SK-N-MC (cell line): Measurements from ENCODE around the gene UBXN4.
A peak's percentile ranks its signal among the peaks of the same experiment; 100 is the strongest.

Experiments
- DNase-seq: peaks from one replicate; pipeline ENCODE4 v3.0.0-alpha.2; 2011; ENCODE audit warnings: low read depth, low spot score
- H3K27ac ChIP-seq: fragments of 200-600 bp; sonication (generic); 2 replicates; pipeline ENCODE4 v1.5.1; 2016; ENCODE audit warnings: mixed run types
- H3K36me3 ChIP-seq: fragments of 200-600 bp; sonication (generic); 2 replicates; pipeline ENCODE4 v1.6.1; 2017; ENCODE audit warnings: antibody characterized with exemption, low read length, mixed read lengths; ENCODE audit not compliant: insufficient read depth
- H3K4me3 ChIP-seq: fragments of 200-600 bp; sonication (generic); 2 replicates; pipeline ENCODE4 v1.5.1; 2016
- H3K9ac ChIP-seq: fragments of 200-600 bp; sonication (generic); 2 replicates; pipeline ENCODE4 v1.8.0; 2017; ENCODE audit warnings: mixed run types, mixed read lengths; ENCODE audit not compliant: insufficient read length
- H3K9me3 ChIP-seq: fragments of 200-600 bp; sonication (generic); 2 replicates; pipeline ENCODE4 v1.6.1; 2017; ENCODE audit warnings: low read depth, mild to moderate bottlenecking, antibody characterized with exemption, low read length, moderate library complexity, mixed read lengths
- EZH2 ChIP-seq: fragments of 200-600 bp; sonication (generic); IDR thresholded peaks from one replicate; pipeline ENCODE4 v1.6.1; 2017; ENCODE audit warnings: antibody characterized with exemption
- FOXP2 ChIP-seq: optimal IDR thresholded peaks from 2 replicates; pipeline ENCODE3; 2011; ENCODE audit warnings: mild to moderate bottlenecking, moderate library complexity; ENCODE audit not compliant: insufficient read depth; ENCODE audit errors: extremely low read length, control extremely low read depth
- POLR2AphosphoS5 ChIP-seq: IDR thresholded peaks from 2 replicates; pipeline ENCODE4 v1.6.1; 2012; ENCODE audit warnings: mild to moderate bottlenecking, low read depth, low read length, borderline replicate concordance

UBXN4 gene

DNA sequence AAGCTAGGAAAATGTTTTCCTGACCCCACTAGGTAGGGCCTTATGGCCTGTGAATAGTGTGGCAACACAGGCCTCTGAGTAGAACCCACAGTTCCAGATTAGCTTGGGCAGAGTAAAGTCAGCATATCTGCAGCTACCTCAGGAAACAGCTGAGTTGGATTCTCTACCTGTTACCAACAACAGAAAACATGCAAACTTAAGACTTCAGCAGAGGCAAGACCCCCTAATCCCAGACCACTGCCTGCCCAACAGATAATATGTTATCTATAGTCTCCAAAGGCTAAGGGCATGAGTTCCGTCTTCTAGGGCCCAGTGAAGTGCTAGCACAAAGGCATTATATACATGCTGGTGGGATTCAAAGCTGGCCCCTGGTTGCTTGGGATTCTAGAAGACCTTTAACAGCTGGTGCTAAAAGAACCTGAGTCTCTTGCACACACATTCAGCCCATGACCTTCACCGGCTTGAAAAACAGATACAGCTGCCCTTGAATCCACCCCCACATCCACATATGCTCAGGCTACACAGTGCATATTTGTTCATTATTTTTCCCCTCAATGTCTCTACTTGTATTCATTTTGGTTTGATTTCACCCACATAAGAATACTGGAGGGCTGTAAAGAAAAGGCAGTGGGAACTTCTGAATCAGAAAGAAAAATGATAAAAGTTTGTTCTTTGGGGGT, 13.5 kb upstream of the UBXN4 start:
- TF ChIP-seq EZH2 (no peak), FOXP2 (no peak), POLR2AphosphoS5 (no peak)
- Histone ChIP-seq H3K4me3 (no peak overlapping the region), H3K36me3 (peaks cover 20% of the 10 kb centered on the region), H3K27ac (no peak overlapping the region), H3K9ac (no peak overlapping the region), H3K9me3 (no peaks in the 10 kb centered on the region)
- no peak for DNase-seq

DNA sequence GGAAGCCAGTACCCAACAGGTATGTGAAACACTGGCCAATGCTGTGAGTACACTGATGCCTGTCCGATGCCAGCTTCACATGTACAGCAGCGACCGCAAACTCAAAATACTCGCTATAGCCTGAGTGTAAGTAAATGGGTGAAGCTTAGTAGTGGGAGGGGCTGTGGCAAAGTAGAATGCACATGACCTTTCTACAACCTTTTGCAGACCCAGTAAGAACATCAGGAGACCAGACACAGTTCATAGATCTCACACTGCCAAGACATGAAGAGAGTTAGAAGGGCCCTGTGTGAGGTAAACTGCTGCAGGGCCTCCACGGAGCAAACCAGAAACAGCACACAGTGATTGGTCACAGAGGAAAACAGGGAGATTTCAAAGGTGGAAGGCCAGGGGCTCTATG, 9.1 kb upstream of the UBXN4 start:
- DNase-seq: no peak
- H3K27ac ChIP-seq: no peak overlapping the region

GRCh38 chr2:135733045-135733444, 8.6 kb upstream of the UBXN4 start:
- Histone ChIP-seq H3K36me3 (no peaks in the 10 kb centered on the region), H3K9me3 (no peaks in the 10 kb centered on the region), H3K4me3 (no peak overlapping the region), H3K27ac (no peak overlapping the region), H3K9ac (no peak overlapping the region)
- no peak for DNase-seq
- no peak for TF ChIP-seq POLR2AphosphoS5
- TF ChIP-seq FOXP2: no peak

More for the DNA sequence above, 9.1 kb upstream of the UBXN4 start:
- no peak overlapping the region for H3K4me3 ChIP-seq
- no peaks in the 10 kb centered on the region for H3K36me3 ChIP-seq
- TF ChIP-seq POLR2AphosphoS5 (no peak), FOXP2 (no peak)
- no peaks in the 10 kb centered on the region for H3K9me3 ChIP-seq
- no peak overlapping the region for H3K9ac ChIP-seq

GRCh38 chr2:135736546-135736945, 5.1 kb upstream of the UBXN4 start:
- H3K9ac ChIP-seq: no peak overlapping the region
- H3K36me3 ChIP-seq: no peaks in the 10 kb centered on the region
- no peak overlapping the region for H3K4me3 ChIP-seq
- no peak for DNase-seq
- no peaks in the 10 kb centered on the region for H3K9me3 ChIP-seq
- TF ChIP-seq POLR2AphosphoS5 (no peak), FOXP2 (no peak), EZH2 (no peak)
- no peak overlapping the region for H3K27ac ChIP-seq

DNA sequence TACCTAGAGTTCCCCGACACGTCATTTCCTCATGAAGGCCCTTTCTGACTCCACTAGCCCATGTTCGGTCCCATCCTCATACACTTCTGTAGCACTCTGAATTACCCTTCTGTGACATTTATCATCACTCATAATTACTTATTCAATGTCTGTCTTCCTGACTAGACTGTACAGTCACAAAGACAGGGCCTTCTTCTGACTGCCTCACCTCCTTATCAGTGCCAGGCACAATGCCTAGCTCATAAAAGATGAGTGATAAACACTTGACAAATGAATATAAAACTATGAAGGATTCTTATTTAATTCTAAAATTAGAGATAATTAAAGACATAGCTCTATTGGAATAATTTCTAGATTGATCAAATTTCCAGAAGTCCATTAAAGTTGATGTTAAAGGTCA, 1.4 kb upstream of the UBXN4 start:
- no peak for DNase-seq
- no peaks in the 10 kb centered on the region; the same call in 1 of the 2 replicates for H3K36me3 ChIP-seq
- H3K27ac ChIP-seq: no peak overlapping the region
- H3K4me3 ChIP-seq: no peak overlapping the region
- no peak for TF ChIP-seq FOXP2
- no peak for TF ChIP-seq POLR2AphosphoS5
- TF ChIP-seq EZH2: no peak
- H3K9ac ChIP-seq: no peak overlapping the region
- H3K9me3 ChIP-seq: no peaks in the 10 kb centered on the region

DNA sequence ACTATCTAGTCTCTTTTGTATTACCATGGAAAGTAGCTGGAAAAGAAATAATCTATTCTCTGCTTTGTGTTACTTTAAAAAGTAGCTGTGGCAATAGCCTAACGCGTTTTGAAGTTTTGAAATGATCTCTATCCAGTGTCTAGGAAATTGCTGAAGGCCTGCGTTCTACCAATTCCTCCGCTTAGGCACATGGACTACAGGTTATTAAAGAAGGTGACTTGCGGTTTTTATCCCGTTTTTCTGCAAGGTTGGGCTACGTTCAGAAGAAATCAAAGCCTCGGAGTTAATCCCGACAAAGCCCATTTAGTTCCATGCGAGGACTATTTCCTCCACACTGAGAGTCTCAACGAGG, 636 bp upstream of the UBXN4 start:
- Histone ChIP-seq H3K36me3 (peaks cover 1% of the 10 kb centered on the region), H3K4me3 (no peak overlapping the region), H3K9ac (no peak overlapping the region), H3K27ac (no peak overlapping the region), H3K9me3 (no peaks in the 10 kb centered on the region)
- TF ChIP-seq POLR2AphosphoS5 (no peak), EZH2 (no peak), FOXP2 (no peak)
- no peak for DNase-seq

DNA sequence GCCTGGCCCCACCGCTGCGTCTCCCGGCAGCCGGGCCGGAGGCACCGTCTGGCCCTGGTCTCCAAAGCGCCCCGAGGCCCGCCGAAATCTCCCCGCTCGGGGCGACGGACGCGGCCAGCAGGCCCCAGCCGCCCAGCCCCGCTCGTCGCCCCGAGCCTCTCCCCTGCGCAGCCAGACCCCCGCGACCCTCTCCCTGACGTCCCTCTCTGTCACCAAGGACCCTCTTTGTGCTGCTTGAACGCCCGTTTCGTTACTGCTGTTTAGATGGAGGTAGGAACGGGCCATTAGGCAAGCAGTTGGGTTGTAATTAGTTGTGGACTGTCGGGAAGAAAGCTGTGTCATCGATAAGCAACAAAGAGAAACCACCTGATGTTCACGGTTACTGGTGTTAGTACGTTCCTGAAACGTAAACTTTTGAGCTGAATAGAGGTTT, 686 bp downstream of the UBXN4 start:
- peak overlapping the region; percentile 91 for H3K9ac ChIP-seq
- no peak for DNase-seq
- peak overlapping the region; percentile 73 for H3K27ac ChIP-seq
- peak overlapping the region; percentile 82 for H3K4me3 ChIP-seq
- H3K36me3 ChIP-seq: peaks cover 12% of the 10 kb centered on the region
- TF ChIP-seq POLR2AphosphoS5: no peak
- no peak for TF ChIP-seq FOXP2
- no peak for TF ChIP-seq EZH2
- no peaks in the 10 kb centered on the region for H3K9me3 ChIP-seq

GRCh38 chr2:135743860-135744259, 2.2 kb downstream of the UBXN4 start:
- Histone ChIP-seq H3K9ac (peak overlapping the region; percentile 91), H3K36me3 (peaks cover 23% of the 10 kb centered on the region), H3K4me3 (peak overlapping the region; percentile 82), H3K9me3 (no peaks in the 10 kb centered on the region), H3K27ac (no peak overlapping the region)
- DNase-seq: no peak
- TF ChIP-seq POLR2AphosphoS5 (no peak), FOXP2 (no peak), EZH2 (no peak)

- no peak overlapping the region for H3K9ac ChIP-seq
- no peak overlapping the region for H3K27ac ChIP-seq
- H3K36me3 ChIP-seq: peaks cover 32% of the 10 kb centered on the region
- H3K9me3 ChIP-seq: no peaks in the 10 kb centered on the region
- TF ChIP-seq FOXP2 (no peak), EZH2 (no peak), POLR2AphosphoS5 (no peak)
- no peak overlapping the region; the same call in 1 of the 2 replicates for H3K4me3 ChIP-seq
- DNase-seq: no peak
Observed at GRCh38 chr2:135744760-135745314, 3.2 kb downstream of the UBXN4 start.
